ENCODE data around the gene LIMS2. TPM values are rescaled to one million over a fixed set of nuclear protein-coding genes. Genes with fewer than 3 reads are reported as not detected.

LIMS2 gene
- total and polyA plus RNA-seq, 2 donors (not counting 3 experiments of a cell fraction or from before 2014, with no cell fraction given) = 48.3 to 55.6 TPM

DNA sequence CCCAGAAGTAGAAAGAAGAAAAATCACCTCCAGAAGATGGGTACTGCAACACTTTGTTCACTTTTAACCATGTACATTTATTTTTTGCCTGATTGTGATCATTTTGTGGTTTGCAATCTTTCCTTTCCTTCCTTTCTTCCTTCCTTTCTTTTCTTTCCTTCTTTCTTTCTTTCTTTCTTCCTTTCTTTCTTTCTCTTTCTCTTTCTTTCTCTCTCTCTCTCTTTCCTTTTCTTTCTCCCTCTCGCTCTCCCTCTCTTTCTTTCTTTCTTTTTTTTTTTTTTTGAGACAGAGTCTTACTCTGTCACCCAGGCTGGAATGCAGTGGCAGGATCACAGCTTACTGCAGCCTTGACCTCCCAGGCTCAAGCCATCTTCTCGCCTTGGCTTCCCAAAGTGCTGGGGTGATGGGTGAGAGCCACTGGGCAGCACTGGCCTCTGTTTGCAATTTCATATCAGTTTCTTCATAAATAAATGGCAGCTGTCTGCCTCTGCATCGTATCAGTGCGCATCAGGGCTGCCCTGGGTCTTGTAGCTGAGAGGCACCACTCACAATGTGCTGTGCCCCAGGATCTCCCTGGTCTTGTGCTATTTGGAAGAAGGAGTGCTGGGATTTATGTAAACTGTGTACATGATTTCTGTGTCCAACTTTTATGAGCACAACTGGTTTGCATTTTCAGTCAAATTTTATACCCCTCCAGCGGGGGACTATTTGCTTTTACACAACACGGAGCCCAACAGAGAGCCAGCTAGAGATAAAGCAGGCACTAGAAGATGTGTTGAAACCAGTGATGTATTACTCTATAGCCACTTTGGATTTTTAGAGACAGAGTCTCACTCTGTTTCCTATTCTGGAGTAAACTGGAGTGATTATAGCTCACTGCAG lies 6.9 kb upstream of the LIMS2 start:
- FAIRE-seq (peak; percentile 76), DNase-seq (ENCODE audit: low read depth, low spot score) (no peak)
- TF ChIP-seq GATA2 (IDR thresholded peaks at IDR 0.05; ENCODE audit: insufficient read depth, insufficient read length, low read depth, low read length) (no peak), JUN (IDR thresholded peaks at IDR 0.05; ENCODE audit: borderline replicate concordance, insufficient read depth, insufficient read length, low read depth) (no peak), POLR2A (IDR thresholded peaks at IDR 0.05; ENCODE audit: low read depth, low read length) (no peak), POLR2AphosphoS5 (IDR thresholded peaks at IDR 0.05; ENCODE audit: insufficient read depth, low read depth, low read length) (no peak), MYC (IDR thresholded peaks at IDR 0.05; ENCODE audit: low read depth, low read length) (no peak), EZH2 (IDR thresholded peaks at IDR 0.05; ENCODE audit: borderline replicate concordance, low read depth, low read length, severe bottlenecking) (no peak), FOS (IDR thresholded peaks at IDR 0.05; ENCODE audit: borderline replicate concordance, insufficient read depth, low read length) (no peak)
- TF ChIP-seq, protein P1, sequence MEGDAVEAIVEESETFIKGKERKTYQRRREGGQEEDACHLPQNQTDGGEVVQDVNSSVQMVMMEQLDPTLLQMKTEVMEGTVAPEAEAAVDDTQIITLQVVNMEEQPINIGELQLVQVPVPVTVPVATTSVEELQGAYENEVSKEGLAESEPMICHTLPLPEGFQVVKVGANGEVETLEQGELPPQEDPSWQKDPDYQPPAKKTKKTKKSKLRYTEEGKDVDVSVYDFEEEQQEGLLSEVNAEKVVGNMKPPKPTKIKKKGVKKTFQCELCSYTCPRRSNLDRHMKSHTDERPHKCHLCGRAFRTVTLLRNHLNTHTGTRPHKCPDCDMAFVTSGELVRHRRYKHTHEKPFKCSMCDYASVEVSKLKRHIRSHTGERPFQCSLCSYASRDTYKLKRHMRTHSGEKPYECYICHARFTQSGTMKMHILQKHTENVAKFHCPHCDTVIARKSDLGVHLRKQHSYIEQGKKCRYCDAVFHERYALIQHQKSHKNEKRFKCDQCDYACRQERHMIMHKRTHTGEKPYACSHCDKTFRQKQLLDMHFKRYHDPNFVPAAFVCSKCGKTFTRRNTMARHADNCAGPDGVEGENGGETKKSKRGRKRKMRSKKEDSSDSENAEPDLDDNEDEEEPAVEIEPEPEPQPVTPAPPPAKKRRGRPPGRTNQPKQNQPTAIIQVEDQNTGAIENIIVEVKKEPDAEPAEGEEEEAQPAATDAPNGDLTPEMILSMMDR (IDR thresholded peaks at IDR 0.05; ENCODE audit: extremely low read depth in 1 of 2, insufficient read depth in 1 of 2, low read depth in 1 of 2, low read length in 2 of 2) = no peak
- TF ChIP-seq, protein P2, sequence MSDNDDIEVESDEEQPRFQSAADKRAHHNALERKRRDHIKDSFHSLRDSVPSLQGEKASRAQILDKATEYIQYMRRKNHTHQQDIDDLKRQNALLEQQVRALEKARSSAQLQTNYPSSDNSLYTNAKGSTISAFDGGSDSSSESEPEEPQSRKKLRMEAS (IDR thresholded peaks at IDR 0.05; ENCODE audit: insufficient read depth, insufficient read length) = no peak
- H2AFZ ChIP-seq (ENCODE audit: low read depth, low read length) = no peak overlapping the region
- no peaks in the 10 kb centered on the region for H4K20me1 ChIP-seq (replicated peaks; ENCODE audit: control insufficient read depth, extremely low read depth, insufficient read depth, low read length)
- POLR2A ChIA-PET = no interaction called here
- intact Hi-C loops (cut with micrococcal nuclease) (no loop called here), dilution Hi-C loops (cut with MboI; ENCODE audit: extremely low pct_ligation_motif_present, low sequenced_read_pairs) (no loop called here)
- peaks cover 12% of the 10 kb centered on the region for H3K4me1 ChIP-seq (ENCODE audit: control insufficient read depth, extremely low read depth, insufficient read depth, low read length)
- CTCF ChIA-PET = interaction anchor here (0.8 to 4.7 kb wide), 8 partner anchors 12 to 155 kb away, joined by 3 to 38 read pairs (median 6); no protein-coding TSS in a partner anchor
- no peak overlapping the region for H3K4me3 ChIP-seq (replicated peaks in 1 of 3; ENCODE audit: insufficient read depth in 1 of 3, low read depth in 1 of 3, low read length in 3 of 3)
- H3K9me1 ChIP-seq (replicated peaks; ENCODE audit: control insufficient read depth, extremely low read depth, insufficient read depth, low read length) = no peaks in the 10 kb centered on the region
- H3K36me3 ChIP-seq (ENCODE audit: control insufficient read depth in 2 of 2, extremely low read depth in 1 of 2, insufficient read depth in 2 of 2, low read length in 2 of 2) = no peaks in the 10 kb centered on the region
- no peaks in the 10 kb centered on the region for H3K27me3 ChIP-seq (ENCODE audit: control insufficient read depth in 2 of 2, insufficient read depth in 2 of 2, low read length in 2 of 2)
- no peak overlapping the region for H3K4me2 ChIP-seq (ENCODE audit: insufficient read depth, low read length)
- no peaks in the 10 kb centered on the region for H3K79me2 ChIP-seq (ENCODE audit: control insufficient read depth, insufficient read depth, low read length)
- H3K9me3 ChIP-seq (replicated peaks; ENCODE audit: control insufficient read depth, insufficient read depth, low read length) = no peaks in the 10 kb centered on the region
- BruUV-seq (replicated peaks) = no TSS peak
- H3K27ac ChIP-seq (ENCODE audit: insufficient read depth, low read depth, low read length) = no peak overlapping the region
- H3K9ac ChIP-seq (replicated peaks; ENCODE audit: extremely low read depth, insufficient read depth, low read length) = no peak overlapping the region
